ENCODE results near the gene ZNF236.
"Not testable (repeated sequence)": the region's sequence is repeated elsewhere in the genome, so short reads cannot be mapped to it uniquely, and the experiment has no call there.

ZNF236 gene

GRCh38 chr18:76914314-76914713 lies 92.0 kb downstream of the ZNF236 start:
- DNase-seq: no peak

- DNase-seq: no peak
Measured at GRCh38 chr18:76914796-76915195, 92.4 kb downstream of the ZNF236 start.

GRCh38 chr18:76915456-76915855 lies 93.1 kb downstream of the ZNF236 start:
- no peak for DNase-seq

- no peak for DNase-seq
Measured at GRCh38 chr18:76920974-76921373, 98.6 kb downstream of the ZNF236 start.

- DNase-seq: peak; percentile 72
Measured at GRCh38 chr18:76922107-76922506, 99.8 kb downstream of the ZNF236 start.

GRCh38 chr18:76923485-76924085 lies 101.2 kb downstream of the ZNF236 start:
- no peak for DNase-seq

GRCh38 chr18:76925501-76925900 lies 103.1 kb downstream of the ZNF236 start:
- no peak for DNase-seq

- DNase-seq: no peak
Measured at GRCh38 chr18:76927223-76927725, 104.9 kb downstream of the ZNF236 start.

GRCh38 chr18:76928179-76928868 lies 106.0 kb downstream of the ZNF236 start:
- no peak for DNase-seq

- DNase-seq: no peak
Measured at GRCh38 chr18:76931171-76931570, 108.8 kb downstream of the ZNF236 start.

- DNase-seq: no peak
Measured at GRCh38 chr18:76932026-76932819, 109.9 kb downstream of the ZNF236 start.

GRCh38 chr18:76935722-76936337 lies 113.5 kb downstream of the ZNF236 start:
- no peak for DNase-seq

GRCh38 chr18:76936877-76937276 lies 114.5 kb downstream of the ZNF236 start:
- DNase-seq: no peak

- DNase-seq: no peak
Measured at GRCh38 chr18:76937597-76937996, 115.2 kb downstream of the ZNF236 start.

- DNase-seq: no peak
Measured at GRCh38 chr18:76938619-76939018, 116.3 kb downstream of the ZNF236 start.

GRCh38 chr18:76941284-76941683 lies 118.9 kb downstream of the ZNF236 start:
- no peak for DNase-seq

GRCh38 chr18:76943542-76944339 lies 121.4 kb downstream of the ZNF236 start:
- DNase-seq: no peak

- not testable (repeated sequence) for DNase-seq
Measured at GRCh38 chr18:76944346-76944745, 122.0 kb downstream of the ZNF236 start.

- DNase-seq: no peak
Measured at GRCh38 chr18:76948345-76948744, 126.0 kb downstream of the ZNF236 start.

- DNase-seq: no peak
Measured at GRCh38 chr18:76951456-76952247, 129.3 kb downstream of the ZNF236 start.

- no peak for DNase-seq
Measured at GRCh38 chr18:76952747-76953146, 130.4 kb downstream of the ZNF236 start.

- no peak for DNase-seq
Measured at GRCh38 chr18:76953156-76953555, 130.8 kb downstream of the ZNF236 start.
